ENCODE results near the gene ONECUT3. TPM values are rescaled to one million over a fixed set of nuclear protein-coding genes. Genes with fewer than 3 reads are reported as not detected.

Gene ONECUT3
- total RNA-seq, 1 experiment from 2014 or later, result 0.04 TPM

- no peak for ATAC-seq
- Mint-ChIP-seq H3K4me3 (no peak overlapping the region), H3K27ac (no peak overlapping the region), H3K36me3 (peaks cover 7% of the 10 kb centered on the region), H3K27me3 (ENCODE audit: low read depth) (no peaks in the 10 kb centered on the region), H3K4me1 (peaks cover 5% of the 10 kb centered on the region; the same call in 1 of the 2 replicates), H3K9me3 (no peaks in the 10 kb centered on the region)
- TF ChIP-seq MAX (CRISPR knock-in tag; IDR thresholded peaks at IDR 0.05) (no peak), FOXP1 (CRISPR knock-in tag; IDR thresholded peaks at IDR 0.05; ENCODE audit: borderline replicate concordance) (no peak), PRDM15 (CRISPR knock-in tag; IDR thresholded peaks at IDR 0.05) (no peak), NR1H2 (CRISPR knock-in tag; IDR thresholded peaks at IDR 0.05) (no peak)
- CTCF ChIA-PET, result interaction anchor here (2.2 kb wide), 1 partner anchor 9 kb away, joined by 7 read pairs; no protein-coding TSS in a partner anchor
- DNase-seq (ENCODE audit: low spot score), result no peak
- POLR2A ChIA-PET, result no interaction called here
These were observed 64.4 kb downstream of the ONECUT3 start for GRCh38 chr19:1817553-1818179.

GRCh38 chr19:1818549-1819195 is 65.4 kb downstream of the ONECUT3 start:
- ATAC-seq, result no peak
- ChIA-PET POLR2A (no interaction called here), CTCF (interaction anchor here (1.0 to 1.6 kb wide), 2 partner anchors 19 to 50 kb away, joined by 5 to 7 read pairs; no protein-coding TSS in a partner anchor)
- TF ChIP-seq ATF6 (CRISPR knock-in tag; IDR thresholded peaks at IDR 0.05) (no peak), SP1 (CRISPR knock-in tag; conservative IDR thresholded peaks at IDR 0.05) (no peak), ZNF532 (CRISPR knock-in tag; IDR thresholded peaks at IDR 0.05; ENCODE audit: borderline replicate concordance) (no peak), MAX (CRISPR knock-in tag; IDR thresholded peaks at IDR 0.05) (no peak), E2F5 (CRISPR knock-in tag; IDR thresholded peaks at IDR 0.05) (no peak), KAT7 (CRISPR knock-in tag; IDR thresholded peaks at IDR 0.05; ENCODE audit: borderline replicate concordance) (no peak), NFATC4 (CRISPR knock-in tag; IDR thresholded peaks at IDR 0.05) (no peak), PRDM15 (CRISPR knock-in tag; IDR thresholded peaks at IDR 0.05) (no peak), SOX15 (CRISPR knock-in tag; IDR thresholded peaks at IDR 0.05) (no peak), ZNF671 (CRISPR knock-in tag; IDR thresholded peaks at IDR 0.05) (no peak), USF2 (CRISPR knock-in tag; IDR thresholded peaks at IDR 0.05) (no peak), NFE2L1 (CRISPR knock-in tag; IDR thresholded peaks at IDR 0.05) (no peak), CREB1 (CRISPR knock-in tag; IDR thresholded peaks at IDR 0.05) (no peak), ATF3 (CRISPR knock-in tag; conservative IDR thresholded peaks at IDR 0.05) (no peak)

More at GRCh38 chr19:1818549-1819195, 65.4 kb downstream of the ONECUT3 start:
- no peak overlapping the region for H3K27ac Mint-ChIP-seq
- H3K27me3 Mint-ChIP-seq (ENCODE audit: low read depth), result no peaks in the 10 kb centered on the region
- no peaks in the 10 kb centered on the region for H3K4me1 Mint-ChIP-seq
- no peak for DNase-seq (ENCODE audit: low spot score)
- no peaks in the 10 kb centered on the region for H3K9me3 Mint-ChIP-seq
- H3K36me3 Mint-ChIP-seq, result peaks cover 7% of the 10 kb centered on the region
- H3K4me3 Mint-ChIP-seq, result no peak overlapping the region

All from WTC11 (cell line).